HFF-Myc (cell line): ENCODE data around the gene KCNS3.

ENCODE experiments used
- DNase-seq: peaks from one replicate; pipeline ENCODE4 v3.0.0-alpha.2; 2011; ENCODE audit warnings: low read depth; ENCODE audit errors: extremely low read depth
- H3K4me3 ChIP-seq: replicated peaks from 2 replicates; pipeline ENCODE4 v1.5.1; 2011; ENCODE audit warnings: low read depth, mild to moderate bottlenecking, control low read depth, low read length
- CTCF ChIP-seq: IDR thresholded peaks from 2 replicates; pipeline ENCODE4 v1.5.1; 2012; ENCODE audit warnings: mild to moderate bottlenecking, low read depth, low read length, control low read depth; ENCODE audit errors: missing control alignments

Gene KCNS3

GRCh38 chr2:17912266-17912691, 33.8 kb downstream of the KCNS3 start:
- no peak overlapping the region for H3K4me3 ChIP-seq
- DNase-seq: no peak
- TF ChIP-seq CTCF: no peak

- DNase-seq: no peak
- no peak for TF ChIP-seq CTCF
- no peak overlapping the region for H3K4me3 ChIP-seq
These were observed 36.6 kb downstream of the KCNS3 start for GRCh38 chr2:17915099-17915498.

GRCh38 chr2:17915811-17916518, 37.5 kb downstream of the KCNS3 start:
- DNase-seq: no peak
- H3K4me3 ChIP-seq: no peak overlapping the region
- no peak for TF ChIP-seq CTCF

GRCh38 chr2:17916584-17916983, 38.1 kb downstream of the KCNS3 start:
- no peak for TF ChIP-seq CTCF
- H3K4me3 ChIP-seq: no peak overlapping the region
- no peak for DNase-seq

- no peak overlapping the region for H3K4me3 ChIP-seq
- no peak for TF ChIP-seq CTCF
- no peak for DNase-seq
These were observed 40.3 kb downstream of the KCNS3 start for GRCh38 chr2:17918789-17919188.

- no peak for TF ChIP-seq CTCF
- H3K4me3 ChIP-seq: no peak overlapping the region
- no peak for DNase-seq
These were observed 52.3 kb downstream of the KCNS3 start for GRCh38 chr2:17930773-17931172.

- H3K4me3 ChIP-seq: no peak overlapping the region
- no peak for TF ChIP-seq CTCF
- DNase-seq: no peak
These were observed 54.8 kb downstream of the KCNS3 start for GRCh38 chr2:17933256-17933655.
